Smooth muscle cell (in vitro differentiated cells): ENCODE measurements around the gene TRIM9. TPM values are rescaled to one million over a fixed set of nuclear protein-coding genes. Genes with fewer than 3 reads are reported as not detected.

ENCODE experiments used
- DNase-seq: peaks from one replicate; lab custom pipeline; 2025; ENCODE audit not compliant: unreplicated experiment; lab: John Stamatoyannopoulos, UW
- H2AFZ ChIP-seq: fragments of 200-600 bp; sonication (generic); 2 replicates; pipeline ENCODE4 v1.6.0; 2016; ENCODE audit warnings: antibody characterized with exemption, low read depth, mild to moderate bottlenecking
- H3F3A ChIP-seq: fragments of 200-600 bp; sonication (generic); 2 replicates; pipeline ENCODE4 v1.6.0; 2017; ENCODE audit warnings: antibody characterized with exemption, low read depth
- H3K27ac ChIP-seq: fragments of 200-600 bp; sonication (generic); 2 replicates; pipeline ENCODE4 v1.5.1; 2016; ENCODE audit warnings: low read depth, mild to moderate bottlenecking
- H3K27me3 ChIP-seq: fragments of 200-600 bp; sonication (generic); 2 replicates; pipeline ENCODE4 v1.6.1; 2016; ENCODE audit warnings: low read depth, mild to moderate bottlenecking
- H3K36me3 ChIP-seq: fragments of 200-600 bp; sonication (generic); 2 replicates; pipeline ENCODE4 v1.5.1; 2016; ENCODE audit warnings: low read depth
- H3K4me1 ChIP-seq: fragments of 200-600 bp; sonication (generic); 2 replicates; pipeline ENCODE4 v1.5.1; 2016; ENCODE audit warnings: low read depth
- H3K4me2 ChIP-seq: fragments of 200-600 bp; sonication (generic); 2 replicates; pipeline ENCODE4 v1.6.0; 2016; ENCODE audit warnings: mild to moderate bottlenecking
- H3K4me3 ChIP-seq: fragments of 200-600 bp; sonication (generic); 2 replicates; pipeline ENCODE4 v1.5.1; 2016; ENCODE audit warnings: mild to moderate bottlenecking
- H3K79me2 ChIP-seq: fragments of 200-600 bp; sonication (generic); 2 replicates; pipeline ENCODE4 v1.6.0; 2016; ENCODE audit warnings: low read depth, mild to moderate bottlenecking
- H3K9ac ChIP-seq: fragments of 200-600 bp; sonication (generic); 2 replicates; pipeline ENCODE4 v1.6.0; 2016; ENCODE audit warnings: low read depth
- H3K9me3 ChIP-seq: fragments of 200-600 bp; sonication (generic); replicated peaks from 2 replicates; pipeline ENCODE4 v1.5.1; 2016; ENCODE audit warnings: low read depth
- H4K20me1 ChIP-seq: fragments of 200-600 bp; sonication (generic); 2 replicates; pipeline ENCODE4 v1.6.0; 2016; ENCODE audit warnings: low read depth
- WGBS: methylation state at CpG from one replicate; pipeline ENCODE4 v1.1.7; 2016; ENCODE audit warnings: low lambda C conversion rate; 5-methylcytosine and 5-hydroxymethylcytosine counted together
- polyA plus RNA-seq: library from polyadenylated mRNA; unstranded; fragments of >200 nt; fragmentation: Nextera tagmentation; extraction: Ambion mirVana; gene quantifications from 2 replicates; pipeline ENCODE4 v1.2.1, GENCODE V29; 2016
- total RNA-seq: library from RNA; depleted of rRNA; stranded (reverse); fragments of >200 nt; gene quantifications from 2 replicates; pipeline ENCODE4 v1.2.3, GENCODE V29; 2014
- TF ChIP-seq, protein P1 (sequence below): fragments of 200-600 bp; sonication (generic); IDR thresholded peaks from 2 replicates; pipeline ENCODE4 v1.5.1; 2017; ENCODE audit warnings: borderline replicate concordance, mild to moderate bottlenecking, antibody characterized with exemption; ENCODE audit not compliant: insufficient read depth, poor library complexity, severe bottlenecking

TRIM9 gene
- total and polyA plus RNA-seq, 2 experiments from 2014 or later = 0.57 to 1.5 TPM

DNA sequence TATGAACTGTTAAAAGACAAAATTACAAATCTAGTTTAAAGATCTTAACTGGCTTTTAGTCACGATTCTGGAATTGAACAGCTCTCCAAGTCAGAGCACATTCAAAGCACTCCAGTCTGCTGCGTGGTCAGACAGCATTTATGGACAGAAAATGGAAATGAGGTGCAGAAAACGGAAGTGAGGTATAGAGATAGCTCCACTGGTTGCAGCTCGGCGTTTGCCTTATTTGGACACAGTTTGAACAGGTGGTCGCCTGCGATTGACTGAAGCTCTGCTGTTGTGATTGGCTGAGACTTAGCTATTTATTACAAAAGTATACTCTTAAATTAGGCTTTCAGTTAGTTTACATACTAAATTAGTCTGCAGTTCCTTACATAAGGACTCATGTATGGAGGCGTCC, 28.3 kb downstream of the TRIM9 start:
- 93% methylated on average over 8 of the region's 8 CpGs for WGBS
- no peak overlapping the region for H2AFZ ChIP-seq
- no peaks in the 10 kb centered on the region for H3K79me2 ChIP-seq
- H3K9me3 ChIP-seq = no peaks in the 10 kb centered on the region
- H3K4me2 ChIP-seq = no peak overlapping the region
- no peak for DNase-seq
- H3K4me3 ChIP-seq = no peak overlapping the region
- H3K9ac ChIP-seq = no peak overlapping the region
- H3K4me1 ChIP-seq = no peaks in the 10 kb centered on the region
- no peak overlapping the region for H3K27ac ChIP-seq
- H3K27me3 ChIP-seq = no peaks in the 10 kb centered on the region
- H4K20me1 ChIP-seq = no peaks in the 10 kb centered on the region
- no peaks in the 10 kb centered on the region for H3K36me3 ChIP-seq
- H3F3A ChIP-seq = no peaks in the 10 kb centered on the region
- TF ChIP-seq, protein P1, sequence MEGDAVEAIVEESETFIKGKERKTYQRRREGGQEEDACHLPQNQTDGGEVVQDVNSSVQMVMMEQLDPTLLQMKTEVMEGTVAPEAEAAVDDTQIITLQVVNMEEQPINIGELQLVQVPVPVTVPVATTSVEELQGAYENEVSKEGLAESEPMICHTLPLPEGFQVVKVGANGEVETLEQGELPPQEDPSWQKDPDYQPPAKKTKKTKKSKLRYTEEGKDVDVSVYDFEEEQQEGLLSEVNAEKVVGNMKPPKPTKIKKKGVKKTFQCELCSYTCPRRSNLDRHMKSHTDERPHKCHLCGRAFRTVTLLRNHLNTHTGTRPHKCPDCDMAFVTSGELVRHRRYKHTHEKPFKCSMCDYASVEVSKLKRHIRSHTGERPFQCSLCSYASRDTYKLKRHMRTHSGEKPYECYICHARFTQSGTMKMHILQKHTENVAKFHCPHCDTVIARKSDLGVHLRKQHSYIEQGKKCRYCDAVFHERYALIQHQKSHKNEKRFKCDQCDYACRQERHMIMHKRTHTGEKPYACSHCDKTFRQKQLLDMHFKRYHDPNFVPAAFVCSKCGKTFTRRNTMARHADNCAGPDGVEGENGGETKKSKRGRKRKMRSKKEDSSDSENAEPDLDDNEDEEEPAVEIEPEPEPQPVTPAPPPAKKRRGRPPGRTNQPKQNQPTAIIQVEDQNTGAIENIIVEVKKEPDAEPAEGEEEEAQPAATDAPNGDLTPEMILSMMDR = no peak

DNA sequence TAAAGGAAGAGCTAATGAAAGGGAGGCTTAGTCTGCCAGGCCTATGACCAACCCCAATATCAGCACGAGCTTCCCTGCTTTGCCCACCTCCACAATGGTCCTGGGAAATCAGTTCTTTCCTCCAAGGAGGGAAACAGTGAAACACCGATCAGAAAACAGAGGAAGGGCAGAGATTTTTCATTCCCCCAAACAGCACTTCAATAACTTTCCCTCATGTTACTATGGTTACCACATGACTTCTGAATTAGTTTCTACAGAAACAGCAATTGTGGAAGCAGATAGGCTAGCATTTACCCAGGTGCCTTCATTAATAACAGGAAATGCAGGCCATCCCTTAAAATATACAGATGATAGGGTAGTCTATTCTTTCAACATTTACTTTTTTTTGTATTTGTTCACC, 35.9 kb downstream of the TRIM9 start:
- DNase-seq = no peak
- H2AFZ ChIP-seq = no peak overlapping the region

DNA sequence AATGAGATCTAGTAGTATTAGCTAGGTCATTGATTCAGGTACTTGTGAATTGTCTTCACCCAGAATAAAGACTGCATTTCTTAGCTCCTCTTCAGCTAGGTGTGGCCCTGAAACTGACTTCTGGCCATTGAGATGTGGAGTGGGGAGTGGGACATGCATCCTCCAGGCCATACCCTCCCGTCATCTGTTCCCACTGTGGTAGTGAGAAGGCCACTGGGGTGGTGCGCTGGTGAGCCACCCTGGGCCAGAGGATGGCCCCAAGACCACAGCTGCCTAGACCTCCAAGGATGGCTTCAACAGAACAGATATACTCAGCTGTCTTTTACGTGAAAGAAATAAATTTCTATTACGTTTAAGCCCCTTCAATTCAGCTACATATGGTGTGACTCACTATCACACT, 36.5 kb downstream of the TRIM9 start:
- no peaks in the 10 kb centered on the region for H3F3A ChIP-seq
- no peaks in the 10 kb centered on the region for H3K4me1 ChIP-seq
- H3K9me3 ChIP-seq = no peaks in the 10 kb centered on the region
- no peak overlapping the region for H3K27ac ChIP-seq
- WGBS = 92% methylated on average over 4 of the region's 4 CpGs
- no peak overlapping the region for H3K4me3 ChIP-seq
- no peaks in the 10 kb centered on the region for H3K36me3 ChIP-seq
- TF ChIP-seq, protein P1 = no peak
- H3K27me3 ChIP-seq = no peaks in the 10 kb centered on the region
- no peaks in the 10 kb centered on the region for H3K79me2 ChIP-seq
- H3K4me2 ChIP-seq = no peak overlapping the region
- H4K20me1 ChIP-seq = no peaks in the 10 kb centered on the region
- H3K9ac ChIP-seq = no peak overlapping the region
- no peak for DNase-seq
- H2AFZ ChIP-seq = no peak overlapping the region

More for the DNA sequence above, 35.9 kb downstream of the TRIM9 start:
- no peaks in the 10 kb centered on the region for H3K9me3 ChIP-seq
- no peaks in the 10 kb centered on the region for H3K27me3 ChIP-seq
- no peaks in the 10 kb centered on the region for H3F3A ChIP-seq
- H3K36me3 ChIP-seq = no peaks in the 10 kb centered on the region
- no peaks in the 10 kb centered on the region for H3K79me2 ChIP-seq
- TF ChIP-seq, protein P1 = no peak
- no peak overlapping the region for H3K4me3 ChIP-seq
- H3K4me2 ChIP-seq = no peak overlapping the region
- H3K27ac ChIP-seq = no peak overlapping the region
- no peaks in the 10 kb centered on the region for H4K20me1 ChIP-seq
- no peaks in the 10 kb centered on the region for H3K4me1 ChIP-seq
- no peak overlapping the region for H3K9ac ChIP-seq
- 85% methylated on average over 2 of the region's 2 CpGs for WGBS

DNA sequence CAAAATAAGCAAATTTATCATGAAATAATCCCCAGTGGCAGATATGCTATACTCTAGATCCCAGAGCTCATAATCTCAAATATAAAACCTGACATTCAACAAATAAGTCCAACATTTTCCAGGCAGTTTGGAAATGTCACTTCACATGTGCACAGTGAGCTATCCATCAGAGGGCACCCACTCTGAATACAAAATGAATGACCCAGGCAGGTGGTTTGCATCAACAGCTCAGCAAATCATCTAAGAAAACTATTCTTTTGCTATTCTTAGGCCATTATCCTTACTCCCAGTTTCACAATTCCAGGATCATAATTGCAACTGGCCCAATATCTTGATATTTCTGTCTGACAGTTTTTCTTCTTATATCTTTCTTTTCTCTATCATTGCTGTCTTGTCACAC, 38.5 kb downstream of the TRIM9 start:
- DNase-seq = no peak
- H3K4me1 ChIP-seq = no peaks in the 10 kb centered on the region
- TF ChIP-seq, protein P1 = no peak

More for the DNA sequence above, 38.5 kb downstream of the TRIM9 start:
- Histone ChIP-seq H3K27ac (no peak overlapping the region), H3K4me3 (no peak overlapping the region), H3K79me2 (no peaks in the 10 kb centered on the region), H3K9me3 (no peaks in the 10 kb centered on the region), H4K20me1 (no peaks in the 10 kb centered on the region), H3K4me2 (no peak overlapping the region), H3K9ac (no peak overlapping the region), H3K36me3 (no peaks in the 10 kb centered on the region), H3F3A (no peaks in the 10 kb centered on the region), H3K27me3 (no peaks in the 10 kb centered on the region), H2AFZ (no peak overlapping the region)
